Activated naive CD8-positive, alpha-beta T cell treated with anti-CD3 and anti-CD28 coated beads for 36 hours (primary cell): ENCODE data around the gene ITGBL1. TPM values are rescaled to one million over a fixed set of nuclear protein-coding genes. Genes with fewer than 3 reads are reported as not detected.
A peak's percentile ranks its signal among the peaks of the same experiment; 100 is the strongest.

Experiments used
- DNase-seq: peaks from one replicate; pipeline ENCODE4 v3.0.0; 2021
- H3K27ac Mint-ChIP-seq: one replicate; pipeline ENCODE4 v1.8.0; 2022; ENCODE audit warnings: mild to moderate bottlenecking, moderate library complexity, mixed read lengths
- H3K27me3 Mint-ChIP-seq: one replicate; pipeline ENCODE4 v1.8.0; 2022; ENCODE audit warnings: mild to moderate bottlenecking, mixed read lengths
- H3K36me3 Mint-ChIP-seq: one replicate; pipeline ENCODE4 v1.8.0; 2021; ENCODE audit warnings: mild to moderate bottlenecking, mixed read lengths
- H3K4me1 Mint-ChIP-seq: one replicate; pipeline ENCODE4 v1.8.0; 2021; ENCODE audit warnings: mixed read lengths
- H3K4me3 Mint-ChIP-seq: one replicate; pipeline ENCODE4 v1.8.0; 2022; ENCODE audit warnings: mild to moderate bottlenecking, moderate library complexity, mixed read lengths
- H3K9me3 Mint-ChIP-seq: one replicate; pipeline ENCODE4 v1.8.0; 2022; ENCODE audit warnings: mixed read lengths
- total RNA-seq, 2 experiments: library from RNA; stranded (reverse); gene quantifications; one replicate each; pipeline ENCODE4 v1.2.3, GENCODE V29; 2021

Gene ITGBL1
- total RNA-seq, 2 experiments from 2014 or later = not detected

DNA sequence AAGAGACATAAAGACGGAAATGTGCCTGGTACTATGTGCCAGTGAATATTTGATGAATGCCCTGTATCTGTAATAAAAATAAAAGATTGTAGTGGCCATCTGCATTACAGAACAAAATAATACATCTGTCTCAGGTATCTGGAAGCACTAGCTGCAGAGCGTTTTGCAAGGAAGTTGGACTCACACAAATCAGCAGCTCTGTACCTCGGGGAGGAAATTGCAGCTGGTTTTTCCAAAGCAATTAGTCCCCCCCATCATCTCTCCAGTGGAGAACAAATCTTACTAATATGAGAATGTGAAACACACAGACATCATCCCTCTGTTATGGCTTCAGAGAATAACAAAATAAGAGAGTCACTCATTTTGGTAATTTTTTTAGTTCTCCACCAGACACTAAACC is 245.3 kb downstream of the ITGBL1 start:
- Mint-ChIP-seq H3K4me3 (no peak overlapping the region), H3K27ac (no peak overlapping the region), H3K9me3 (no peaks in the 10 kb centered on the region), H3K4me1 (no peaks in the 10 kb centered on the region), H3K36me3 (no peaks in the 10 kb centered on the region), H3K27me3 (peaks cover 9% of the 10 kb centered on the region)
- DNase-seq = no peak

GRCh38 chr13:101698400-101698799 is 245.9 kb downstream of the ITGBL1 start:
- H3K27me3 Mint-ChIP-seq = peaks cover 13% of the 10 kb centered on the region
- no peaks in the 10 kb centered on the region for H3K9me3 Mint-ChIP-seq

DNA sequence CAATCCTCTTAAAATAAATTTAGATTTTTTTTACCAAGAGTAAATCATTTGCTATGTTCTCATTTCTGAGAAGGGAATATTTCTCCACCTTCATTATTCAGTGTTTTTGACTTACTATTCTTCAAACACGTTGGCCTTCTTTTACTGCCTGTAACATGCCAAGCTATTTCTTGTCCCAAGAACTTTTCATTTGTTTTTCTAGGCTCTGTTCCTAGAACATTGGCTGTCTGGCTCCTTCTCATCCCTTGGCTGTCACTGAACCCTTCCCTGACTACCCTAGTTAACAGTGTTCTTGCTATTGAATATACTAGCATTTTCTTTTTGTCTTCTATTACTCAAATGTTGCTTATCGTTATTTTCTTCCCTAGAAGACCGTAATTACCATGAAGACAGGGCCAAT is 248.1 kb downstream of the ITGBL1 start:
- Mint-ChIP-seq H3K27ac (no peak overlapping the region), H3K9me3 (no peaks in the 10 kb centered on the region), H3K4me1 (no peaks in the 10 kb centered on the region), H3K27me3 (peaks cover 20% of the 10 kb centered on the region), H3K36me3 (no peaks in the 10 kb centered on the region), H3K4me3 (no peak overlapping the region)
- no peak for DNase-seq

More at GRCh38 chr13:101698400-101698799, 245.9 kb downstream of the ITGBL1 start:
- no peak for DNase-seq
- H3K27ac Mint-ChIP-seq = no peak overlapping the region
- no peak overlapping the region for H3K4me3 Mint-ChIP-seq
- H3K4me1 Mint-ChIP-seq = no peaks in the 10 kb centered on the region
- H3K36me3 Mint-ChIP-seq = no peaks in the 10 kb centered on the region

DNA sequence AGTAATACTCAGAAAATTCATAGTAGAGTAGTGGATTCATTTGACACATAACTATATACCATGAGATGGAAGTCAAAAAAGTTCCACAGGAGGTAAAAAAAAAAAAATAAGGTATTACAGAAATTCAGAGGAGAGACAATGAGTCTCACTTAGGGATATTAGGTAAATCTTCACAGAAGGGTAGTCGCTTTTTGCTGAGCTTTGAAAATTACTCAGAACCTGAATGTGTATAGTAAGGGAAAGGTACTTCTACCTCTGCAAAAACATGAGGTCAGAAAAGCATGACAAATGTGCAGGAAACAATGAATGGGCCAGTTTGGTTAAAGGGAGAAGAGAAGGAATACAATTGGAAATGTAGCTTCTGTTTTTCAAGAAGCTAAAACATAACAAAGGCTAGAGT is 250.6 kb downstream of the ITGBL1 start:
- H3K4me1 Mint-ChIP-seq = peaks cover 8% of the 10 kb centered on the region
- H3K36me3 Mint-ChIP-seq = no peaks in the 10 kb centered on the region
- no peak overlapping the region for H3K27ac Mint-ChIP-seq
- no peak for DNase-seq
- H3K27me3 Mint-ChIP-seq = peaks cover 23% of the 10 kb centered on the region
- H3K9me3 Mint-ChIP-seq = no peaks in the 10 kb centered on the region
- H3K4me3 Mint-ChIP-seq = no peak overlapping the region

- Mint-ChIP-seq H3K36me3 (no peaks in the 10 kb centered on the region), H3K27me3 (peaks cover 26% of the 10 kb centered on the region), H3K27ac (no peak overlapping the region), H3K4me1 (peaks cover 8% of the 10 kb centered on the region), H3K9me3 (no peaks in the 10 kb centered on the region), H3K4me3 (no peak overlapping the region)
- no peak for DNase-seq
Observed at GRCh38 chr13:101703838-101704237, 251.4 kb downstream of the ITGBL1 start.

GRCh38 chr13:101706651-101707050 is 254.2 kb downstream of the ITGBL1 start:
- Mint-ChIP-seq H3K36me3 (no peaks in the 10 kb centered on the region), H3K4me3 (no peak overlapping the region)

GRCh38 chr13:101707659-101708058 is 255.2 kb downstream of the ITGBL1 start:
- Mint-ChIP-seq H3K4me3 (no peak overlapping the region), H3K36me3 (no peaks in the 10 kb centered on the region), H3K9me3 (no peaks in the 10 kb centered on the region), H3K4me1 (peaks cover 8% of the 10 kb centered on the region), H3K27me3 (peaks cover 34% of the 10 kb centered on the region), H3K27ac (no peak overlapping the region)
- DNase-seq = no peak

More at GRCh38 chr13:101706651-101707050, 254.2 kb downstream of the ITGBL1 start:
- H3K4me1 Mint-ChIP-seq = peaks cover 8% of the 10 kb centered on the region
- H3K9me3 Mint-ChIP-seq = no peaks in the 10 kb centered on the region
- peaks cover 37% of the 10 kb centered on the region for H3K27me3 Mint-ChIP-seq
- no peak overlapping the region for H3K27ac Mint-ChIP-seq
- DNase-seq = peak; percentile 22

GRCh38 chr13:101708115-101708514 is 255.6 kb downstream of the ITGBL1 start:
- Mint-ChIP-seq H3K9me3 (no peaks in the 10 kb centered on the region), H3K27me3 (peaks cover 30% of the 10 kb centered on the region), H3K27ac (no peak overlapping the region), H3K4me1 (peaks cover 8% of the 10 kb centered on the region), H3K4me3 (no peak overlapping the region), H3K36me3 (no peaks in the 10 kb centered on the region)
- DNase-seq = no peak

GRCh38 chr13:101709952-101710351 is 257.5 kb downstream of the ITGBL1 start:
- no peaks in the 10 kb centered on the region for H3K36me3 Mint-ChIP-seq
- peaks cover 8% of the 10 kb centered on the region for H3K4me1 Mint-ChIP-seq
- H3K27me3 Mint-ChIP-seq = peaks cover 29% of the 10 kb centered on the region
- no peak overlapping the region for H3K27ac Mint-ChIP-seq
- no peak for DNase-seq
- H3K4me3 Mint-ChIP-seq = no peak overlapping the region
- no peaks in the 10 kb centered on the region for H3K9me3 Mint-ChIP-seq

- H3K36me3 Mint-ChIP-seq = no peaks in the 10 kb centered on the region
- H3K27me3 Mint-ChIP-seq = peaks cover 24% of the 10 kb centered on the region
- DNase-seq = no peak
- no peak overlapping the region for H3K27ac Mint-ChIP-seq
- H3K4me3 Mint-ChIP-seq = no peak overlapping the region
- no peaks in the 10 kb centered on the region for H3K9me3 Mint-ChIP-seq
- H3K4me1 Mint-ChIP-seq = peaks cover 7% of the 10 kb centered on the region
Observed at GRCh38 chr13:101711307-101712025, 259.0 kb downstream of the ITGBL1 start.

DNA sequence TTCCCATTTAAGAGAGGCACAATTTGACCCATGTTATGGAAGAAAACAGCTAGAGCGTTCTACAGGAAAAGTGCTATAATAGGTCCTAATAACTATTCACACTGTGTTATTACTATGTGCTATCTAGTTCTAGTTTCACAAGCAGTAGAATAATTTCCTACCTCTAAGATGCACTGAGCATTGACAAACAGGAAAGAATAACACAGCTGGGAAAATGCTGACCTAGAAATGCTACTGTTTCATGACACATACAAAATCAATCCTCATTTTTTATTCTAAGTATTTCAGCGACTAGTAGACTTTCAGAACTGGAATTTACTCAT is 259.5 kb downstream of the ITGBL1 start:
- H3K9me3 Mint-ChIP-seq = no peaks in the 10 kb centered on the region
- peaks cover 2% of the 10 kb centered on the region for H3K4me1 Mint-ChIP-seq
- no peak overlapping the region for H3K27ac Mint-ChIP-seq
- no peak overlapping the region for H3K4me3 Mint-ChIP-seq
- H3K27me3 Mint-ChIP-seq = peaks cover 24% of the 10 kb centered on the region
- no peak for DNase-seq
- H3K36me3 Mint-ChIP-seq = no peaks in the 10 kb centered on the region

DNA sequence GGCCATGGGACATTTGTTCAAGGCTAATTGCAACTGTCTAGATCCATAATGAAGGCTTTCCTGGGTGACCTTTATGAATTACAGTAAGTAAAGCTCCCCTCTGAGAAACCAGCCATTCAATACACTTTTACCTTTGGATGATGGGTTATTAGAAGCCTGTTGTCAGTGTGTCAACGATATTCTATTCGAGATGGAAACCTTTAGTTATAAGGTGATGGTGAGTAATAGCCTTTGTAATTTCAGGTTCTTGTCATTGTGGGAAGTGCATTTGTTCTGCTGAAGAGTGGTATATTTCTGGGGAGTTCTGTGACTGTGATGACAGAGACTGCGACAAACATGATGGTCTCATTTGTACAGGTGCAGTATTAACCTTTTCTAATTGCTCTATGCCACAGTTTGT is 261.7 kb downstream of the ITGBL1 start:
- Mint-ChIP-seq H3K27ac (no peak overlapping the region), H3K27me3 (peaks cover 20% of the 10 kb centered on the region), H3K9me3 (no peaks in the 10 kb centered on the region), H3K4me3 (no peak overlapping the region), H3K36me3 (no peaks in the 10 kb centered on the region), H3K4me1 (no peaks in the 10 kb centered on the region)
- no peak for DNase-seq

DNA sequence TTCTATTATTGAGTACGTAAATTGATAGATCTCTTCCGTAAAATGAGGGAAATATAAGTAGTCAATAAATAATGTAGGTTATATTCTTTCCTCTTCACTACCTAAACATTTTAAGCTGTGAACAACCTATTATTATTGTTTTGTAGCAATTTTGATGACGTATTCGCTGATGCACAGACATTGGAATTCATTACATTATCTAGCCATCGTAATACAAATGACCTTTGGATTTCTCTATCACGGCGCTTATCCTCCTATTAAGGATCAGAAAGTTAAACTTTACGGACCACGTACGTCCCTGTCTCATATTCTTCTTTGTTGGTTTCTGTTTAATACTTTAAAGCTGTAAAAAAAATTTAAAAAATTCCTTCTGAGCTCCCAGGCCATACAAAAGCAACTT is 264.9 kb downstream of the ITGBL1 start:
- Mint-ChIP-seq H3K9me3 (no peaks in the 10 kb centered on the region), H3K27me3 (peaks cover 5% of the 10 kb centered on the region), H3K27ac (no peak overlapping the region), H3K4me3 (no peak overlapping the region), H3K4me1 (no peaks in the 10 kb centered on the region), H3K36me3 (no peaks in the 10 kb centered on the region)
- no peak for DNase-seq

DNA sequence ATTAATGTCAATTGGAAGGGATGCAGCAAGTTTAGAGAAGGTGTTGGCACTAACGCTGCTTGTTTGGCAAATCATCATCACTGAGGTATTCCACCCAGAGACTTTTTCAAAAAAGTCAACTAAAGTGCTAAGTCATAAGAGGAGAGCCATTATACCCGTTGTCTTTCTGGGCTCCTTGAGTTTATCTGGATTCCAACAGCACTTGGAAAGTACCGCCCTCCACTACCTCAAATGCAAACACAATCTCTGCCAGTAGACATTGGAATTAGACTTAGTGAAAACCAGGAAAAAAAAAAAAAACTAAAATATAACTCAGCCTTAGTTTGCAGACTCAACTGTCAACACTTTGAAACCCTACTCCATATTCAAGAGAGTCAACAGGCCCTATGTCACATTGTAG is 266.0 kb downstream of the ITGBL1 start:
- no peaks in the 10 kb centered on the region for H3K36me3 Mint-ChIP-seq
- H3K27me3 Mint-ChIP-seq = peaks cover 5% of the 10 kb centered on the region
- H3K9me3 Mint-ChIP-seq = no peaks in the 10 kb centered on the region
- no peak overlapping the region for H3K4me3 Mint-ChIP-seq
- no peak overlapping the region for H3K27ac Mint-ChIP-seq
- no peaks in the 10 kb centered on the region for H3K4me1 Mint-ChIP-seq
- no peak for DNase-seq

DNA sequence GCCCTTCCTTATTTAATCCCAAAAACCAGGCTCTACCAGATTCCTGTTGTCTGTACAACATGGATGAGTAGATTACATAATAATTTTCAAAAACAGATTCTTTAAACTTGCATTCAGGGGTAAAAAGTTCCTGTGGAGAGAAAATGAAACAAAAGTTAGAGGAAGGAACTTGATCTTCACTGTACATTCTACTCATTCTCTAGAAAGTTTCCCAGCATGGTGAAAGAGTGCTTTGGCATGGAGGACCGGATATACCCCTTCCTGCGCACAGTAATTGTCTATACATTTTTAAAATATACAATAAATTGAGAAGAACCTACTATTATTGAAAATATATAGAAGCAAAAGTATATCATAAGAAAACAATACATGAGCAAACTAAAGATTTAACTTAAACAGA is 274.2 kb downstream of the ITGBL1 start:
- DNase-seq = no peak
- Mint-ChIP-seq H3K36me3 (no peaks in the 10 kb centered on the region), H3K4me3 (no peak overlapping the region), H3K9me3 (no peaks in the 10 kb centered on the region), H3K27ac (no peak overlapping the region), H3K4me1 (no peaks in the 10 kb centered on the region), H3K27me3 (no peaks in the 10 kb centered on the region)

DNA sequence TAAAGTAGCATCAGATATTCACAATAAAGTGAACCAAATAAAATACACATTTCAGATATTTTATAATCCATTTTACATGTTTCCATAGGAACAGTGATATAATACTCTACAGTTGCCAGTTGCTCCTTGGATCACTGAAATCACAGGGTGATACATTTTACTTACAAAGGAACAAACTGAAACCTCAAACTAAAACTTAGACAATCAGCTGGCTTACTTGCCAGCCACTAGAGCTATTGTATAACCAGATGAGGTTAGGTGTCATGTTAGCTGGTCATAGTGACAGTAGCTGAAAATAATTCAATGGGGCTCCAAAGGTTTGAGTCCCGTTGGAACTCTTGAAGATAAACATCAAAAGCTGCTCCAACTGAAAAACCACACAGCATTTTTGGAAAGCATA is 274.6 kb downstream of the ITGBL1 start:
- no peaks in the 10 kb centered on the region for H3K9me3 Mint-ChIP-seq
- no peak overlapping the region for H3K4me3 Mint-ChIP-seq
- no peak overlapping the region for H3K27ac Mint-ChIP-seq
- no peak for DNase-seq
- H3K36me3 Mint-ChIP-seq = no peaks in the 10 kb centered on the region
- no peaks in the 10 kb centered on the region for H3K27me3 Mint-ChIP-seq
- no peaks in the 10 kb centered on the region for H3K4me1 Mint-ChIP-seq
